GM12874 (cell line): Measurements from ENCODE around the gene TMX4.
A peak's percentile ranks its signal among the peaks of the same experiment; 100 is the strongest.

Experiments used
- TF ChIP-seq, protein P1 (sequence below): IDR thresholded peaks from 2 replicates; pipeline ENCODE4 v1.5.1; 2011; ENCODE audit warnings: low read depth, mild to moderate bottlenecking, control low read depth, low read length, moderate library complexity; ENCODE audit not compliant: insufficient read depth

The TMX4 gene, protein sequence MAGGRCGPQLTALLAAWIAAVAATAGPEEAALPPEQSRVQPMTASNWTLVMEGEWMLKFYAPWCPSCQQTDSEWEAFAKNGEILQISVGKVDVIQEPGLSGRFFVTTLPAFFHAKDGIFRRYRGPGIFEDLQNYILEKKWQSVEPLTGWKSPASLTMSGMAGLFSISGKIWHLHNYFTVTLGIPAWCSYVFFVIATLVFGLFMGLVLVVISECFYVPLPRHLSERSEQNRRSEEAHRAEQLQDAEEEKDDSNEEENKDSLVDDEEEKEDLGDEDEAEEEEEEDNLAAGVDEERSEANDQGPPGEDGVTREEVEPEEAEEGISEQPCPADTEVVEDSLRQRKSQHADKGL

DNA sequence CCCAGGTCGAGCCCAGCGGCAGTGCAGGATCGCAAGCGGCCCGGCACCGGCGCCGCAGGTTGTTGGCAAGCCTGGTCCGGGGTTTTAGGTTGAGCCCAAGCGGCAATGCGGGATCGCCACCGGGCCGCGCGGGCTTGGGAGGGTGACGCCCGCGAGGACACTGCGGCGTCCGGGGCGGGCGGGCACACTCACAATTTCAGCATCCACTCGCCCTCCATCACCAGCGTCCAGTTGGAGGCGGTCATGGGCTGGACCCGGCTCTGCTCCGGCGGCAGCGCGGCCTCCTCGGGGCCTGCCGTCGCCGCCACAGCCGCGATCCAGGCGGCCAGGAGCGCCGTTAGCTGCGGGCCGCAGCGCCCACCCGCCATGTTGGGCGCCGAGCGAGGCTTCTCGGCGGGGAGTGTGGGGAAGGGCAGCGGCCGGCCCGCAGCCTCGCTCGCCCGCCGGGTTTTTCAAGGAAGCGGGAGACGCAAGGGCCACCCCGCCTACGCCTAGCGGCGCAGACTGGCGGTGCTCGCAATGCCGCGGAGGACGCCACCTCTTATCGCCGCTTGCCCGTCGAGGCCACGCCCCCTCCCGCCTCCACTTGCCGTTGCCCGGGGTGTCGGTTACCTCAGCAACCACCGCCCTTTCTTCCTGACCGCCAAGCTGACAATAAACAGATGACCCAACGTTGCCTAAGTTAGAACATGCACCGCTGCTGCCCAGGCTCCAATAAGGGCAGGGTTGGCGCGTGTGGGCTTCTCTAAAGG lies at the start of gene TMX4:
Gene TMX4, minus strand, starts transcription at position 516 of the 752 bp plus-strand sequence. Its CDS starts 148 bp downstream, at position 368.
- TF ChIP-seq, protein P1, sequence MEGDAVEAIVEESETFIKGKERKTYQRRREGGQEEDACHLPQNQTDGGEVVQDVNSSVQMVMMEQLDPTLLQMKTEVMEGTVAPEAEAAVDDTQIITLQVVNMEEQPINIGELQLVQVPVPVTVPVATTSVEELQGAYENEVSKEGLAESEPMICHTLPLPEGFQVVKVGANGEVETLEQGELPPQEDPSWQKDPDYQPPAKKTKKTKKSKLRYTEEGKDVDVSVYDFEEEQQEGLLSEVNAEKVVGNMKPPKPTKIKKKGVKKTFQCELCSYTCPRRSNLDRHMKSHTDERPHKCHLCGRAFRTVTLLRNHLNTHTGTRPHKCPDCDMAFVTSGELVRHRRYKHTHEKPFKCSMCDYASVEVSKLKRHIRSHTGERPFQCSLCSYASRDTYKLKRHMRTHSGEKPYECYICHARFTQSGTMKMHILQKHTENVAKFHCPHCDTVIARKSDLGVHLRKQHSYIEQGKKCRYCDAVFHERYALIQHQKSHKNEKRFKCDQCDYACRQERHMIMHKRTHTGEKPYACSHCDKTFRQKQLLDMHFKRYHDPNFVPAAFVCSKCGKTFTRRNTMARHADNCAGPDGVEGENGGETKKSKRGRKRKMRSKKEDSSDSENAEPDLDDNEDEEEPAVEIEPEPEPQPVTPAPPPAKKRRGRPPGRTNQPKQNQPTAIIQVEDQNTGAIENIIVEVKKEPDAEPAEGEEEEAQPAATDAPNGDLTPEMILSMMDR, result peak; percentile 44

- TF ChIP-seq, protein P1, result no peak
Observed at GRCh38 chr20:8067082-8067481, 47.5 kb upstream of the TMX4 start.

GRCh38 chr20:8066662-8067061 lies 47.1 kb upstream of the TMX4 start:
- TF ChIP-seq, protein P1, result no peak

- TF ChIP-seq, protein P1, result no peak
Observed at GRCh38 chr20:8065691-8066090, 46.1 kb upstream of the TMX4 start.

GRCh38 chr20:8062756-8063155 lies 43.2 kb upstream of the TMX4 start:
- TF ChIP-seq, protein P1, result no peak

DNA sequence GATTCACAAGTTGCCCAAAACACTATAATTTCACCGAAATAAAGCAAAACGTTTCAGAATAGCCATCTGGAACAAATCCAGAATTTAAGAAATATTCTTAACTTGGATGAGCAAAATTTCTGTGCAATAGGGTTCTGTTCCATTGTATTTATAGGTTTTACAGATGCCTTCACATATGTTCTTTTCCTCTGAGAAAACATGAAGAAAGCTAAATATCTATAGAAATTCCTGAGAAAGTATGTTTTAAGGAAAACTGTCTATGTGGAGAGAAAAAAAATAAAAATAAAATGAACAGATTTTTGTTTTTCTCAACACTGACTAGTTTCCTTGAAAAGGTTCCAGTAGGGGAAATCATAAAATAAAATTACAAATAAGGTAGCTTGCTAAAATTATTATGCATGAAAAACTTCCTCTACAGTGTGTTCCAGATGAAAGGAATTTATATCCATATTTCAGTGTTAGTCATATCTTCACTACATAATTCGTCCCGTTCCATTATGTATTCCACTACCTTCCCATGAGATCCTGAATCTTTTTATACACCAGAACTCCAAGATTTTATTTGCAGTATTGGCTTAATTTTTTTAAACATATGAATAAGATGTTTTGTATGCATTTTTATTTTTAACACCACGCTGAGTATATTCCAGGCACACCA lies 42.4 kb upstream of the TMX4 start:
- TF ChIP-seq, protein P1, result no peak

DNA sequence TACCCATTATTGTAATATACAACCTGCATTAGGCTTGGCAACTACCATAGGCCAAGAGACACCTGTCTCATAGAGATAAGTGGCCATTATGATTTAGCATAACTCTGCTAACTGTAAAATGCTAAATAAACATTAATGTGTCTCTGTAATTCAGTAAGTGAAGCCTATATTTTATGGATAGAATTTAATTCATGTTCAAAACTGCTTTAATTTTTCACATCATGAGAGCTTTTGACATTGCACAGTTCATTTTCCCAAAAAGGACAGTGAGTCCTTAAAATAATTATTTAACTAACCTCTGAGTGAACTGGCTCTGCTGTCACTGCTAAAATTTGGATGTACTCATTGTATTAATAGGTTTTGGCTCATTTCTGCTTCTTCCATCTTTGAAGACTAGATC lies 41.4 kb upstream of the TMX4 start:
- TF ChIP-seq, protein P1, result no peak
